ENCODE data around the gene KCNJ4.
"Not testable (repeated sequence)": the region's sequence is repeated elsewhere in the genome, so short reads cannot be mapped to it uniquely, and the experiment has no call there.

Gene KCNJ4

DNA sequence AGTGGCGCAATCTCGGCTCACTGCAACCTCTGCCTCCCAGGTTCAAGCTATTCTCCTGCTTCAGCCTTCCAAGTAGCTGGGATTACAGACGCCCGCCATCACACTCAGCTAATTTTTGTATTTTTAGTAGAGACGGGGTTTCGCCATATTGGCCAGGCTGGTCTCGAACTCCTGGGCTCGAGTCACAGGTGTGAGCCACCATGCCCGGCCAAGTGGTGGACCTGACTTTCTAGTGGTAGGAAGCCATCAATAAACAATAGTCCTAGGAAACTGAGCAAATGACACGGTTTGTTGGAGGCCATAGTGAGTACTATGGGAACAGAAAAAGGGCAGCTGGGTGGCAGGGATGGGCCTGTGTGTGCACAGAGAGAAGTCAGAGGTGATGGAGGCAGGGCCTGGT, 15.2 kb upstream of the KCNJ4 start:
- DNase-seq = not testable (repeated sequence)

DNA sequence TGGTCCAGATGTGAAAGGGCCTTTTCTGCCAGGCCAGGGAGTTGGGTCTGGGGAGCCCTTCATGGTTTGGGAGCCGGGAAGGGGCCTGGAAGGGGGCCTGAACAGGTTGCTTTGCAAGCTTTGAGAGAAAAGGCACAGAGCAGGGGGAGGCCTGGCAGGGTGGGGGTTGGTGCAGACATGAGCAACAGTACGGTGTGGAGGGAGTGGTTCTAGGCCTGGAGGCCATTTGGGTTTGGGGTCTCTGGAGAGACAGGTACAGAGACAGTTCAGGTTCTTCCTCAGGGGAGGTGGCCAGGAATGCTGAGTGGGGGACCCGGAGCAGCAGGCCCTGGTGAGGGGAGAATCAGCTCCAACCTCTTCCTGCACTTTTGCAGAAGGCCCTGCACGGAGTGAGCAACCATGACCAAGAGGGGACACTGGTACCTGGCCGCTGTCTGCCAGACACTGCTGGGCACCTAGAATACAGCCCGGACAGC, 14.3 kb upstream of the KCNJ4 start:
- DNase-seq = no peak

DNA sequence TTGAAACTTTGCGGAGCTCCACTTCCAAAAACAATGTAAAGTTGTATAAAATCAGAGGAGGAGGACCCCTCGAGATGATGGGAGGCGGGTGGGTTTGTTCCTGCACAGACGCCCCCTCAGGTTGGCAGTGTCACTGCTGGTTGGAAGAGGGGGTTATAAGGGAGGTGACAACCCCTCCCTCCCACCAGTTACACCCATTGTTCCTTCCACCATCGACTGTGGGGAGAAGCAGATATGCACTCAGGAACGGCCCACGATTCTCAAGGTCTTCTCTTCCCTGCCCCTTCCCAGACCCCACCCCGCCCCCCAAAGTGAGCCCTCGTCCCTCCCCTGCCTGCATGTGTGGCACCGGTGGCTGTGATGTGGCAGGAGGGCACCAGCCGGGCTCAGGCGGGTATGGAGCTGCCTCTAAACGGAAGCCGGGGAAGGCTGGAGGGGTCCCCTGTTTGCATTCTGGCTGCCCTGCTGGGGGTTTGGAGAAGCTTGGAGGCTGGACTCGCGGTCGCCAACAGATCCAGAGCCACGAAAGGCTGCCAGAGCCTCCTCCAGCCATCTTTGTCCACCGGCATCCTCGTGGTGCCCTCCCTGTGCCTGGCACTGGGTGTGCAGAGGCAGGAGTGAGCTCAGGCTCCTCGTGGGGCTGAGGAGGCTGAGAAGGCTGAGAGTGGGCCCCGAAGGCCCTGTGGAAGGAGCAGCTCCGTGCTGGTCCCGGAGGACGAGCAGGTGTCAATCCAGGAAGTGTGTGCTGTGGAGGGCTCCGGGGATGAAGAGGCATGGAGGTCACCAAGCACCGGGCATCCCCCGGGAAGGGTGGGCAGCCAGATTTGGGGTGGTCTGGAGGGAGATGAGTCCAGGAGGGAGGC, 13.7 kb upstream of the KCNJ4 start:
- no peak for DNase-seq

DNA sequence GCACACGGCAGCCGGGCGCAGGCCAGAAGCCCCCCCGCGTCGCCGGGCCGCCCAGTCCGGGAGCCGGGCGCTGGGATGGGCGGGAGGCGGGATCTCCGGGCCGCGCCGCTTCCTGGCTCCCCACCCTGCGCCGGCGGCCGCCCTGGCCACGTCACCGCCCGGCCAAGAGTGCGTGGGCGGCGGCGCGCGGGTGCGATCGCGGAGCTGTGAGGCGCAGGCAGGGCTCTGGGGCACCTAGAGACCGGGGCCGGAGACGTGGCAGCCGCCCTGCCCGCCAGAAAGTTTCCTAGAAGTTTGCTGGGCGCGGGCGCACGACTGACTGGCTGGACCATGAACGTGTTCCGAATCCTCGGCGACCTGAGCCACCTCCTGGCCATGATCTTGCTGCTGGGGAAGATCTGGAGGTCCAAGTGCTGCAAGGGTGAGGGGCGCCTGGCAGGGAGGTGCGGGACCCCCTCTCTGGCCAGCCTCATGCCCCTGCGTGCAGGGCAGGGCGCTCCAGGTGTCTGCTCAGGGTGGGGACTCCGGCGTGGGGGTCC, 13.0 kb upstream of the KCNJ4 start, which contains the start of gene KDELR3:
KDELR3 (plus strand) TSS at position 193 of the 539 bp plus-strand sequence; CDS start at position 331, 138 bp downstream.
- DNase-seq = peak; percentile 27

DNA sequence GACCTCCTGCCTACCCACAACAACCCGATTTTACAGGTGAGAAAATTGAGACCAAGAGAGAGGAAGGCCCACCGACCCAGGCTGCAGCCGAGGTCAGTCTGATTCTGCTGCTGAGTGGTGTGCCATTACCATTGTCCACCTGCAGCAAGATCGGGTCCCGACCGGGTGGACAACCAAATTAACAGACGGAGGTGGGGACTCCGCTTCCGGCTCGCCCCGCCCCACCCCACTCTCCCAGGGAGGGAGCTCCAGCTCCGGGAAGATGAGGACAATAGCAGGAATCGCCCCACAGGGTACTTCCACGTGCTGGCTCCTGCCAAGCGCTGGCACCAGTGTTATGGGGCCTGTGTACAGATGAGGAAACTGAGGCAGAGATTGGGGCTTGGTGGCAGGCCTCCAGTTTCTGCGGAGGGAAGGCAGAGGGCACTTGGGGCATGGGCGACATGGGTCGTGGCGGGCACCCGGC, 12.5 kb upstream of the KCNJ4 start:
- no peak for DNase-seq

DNA sequence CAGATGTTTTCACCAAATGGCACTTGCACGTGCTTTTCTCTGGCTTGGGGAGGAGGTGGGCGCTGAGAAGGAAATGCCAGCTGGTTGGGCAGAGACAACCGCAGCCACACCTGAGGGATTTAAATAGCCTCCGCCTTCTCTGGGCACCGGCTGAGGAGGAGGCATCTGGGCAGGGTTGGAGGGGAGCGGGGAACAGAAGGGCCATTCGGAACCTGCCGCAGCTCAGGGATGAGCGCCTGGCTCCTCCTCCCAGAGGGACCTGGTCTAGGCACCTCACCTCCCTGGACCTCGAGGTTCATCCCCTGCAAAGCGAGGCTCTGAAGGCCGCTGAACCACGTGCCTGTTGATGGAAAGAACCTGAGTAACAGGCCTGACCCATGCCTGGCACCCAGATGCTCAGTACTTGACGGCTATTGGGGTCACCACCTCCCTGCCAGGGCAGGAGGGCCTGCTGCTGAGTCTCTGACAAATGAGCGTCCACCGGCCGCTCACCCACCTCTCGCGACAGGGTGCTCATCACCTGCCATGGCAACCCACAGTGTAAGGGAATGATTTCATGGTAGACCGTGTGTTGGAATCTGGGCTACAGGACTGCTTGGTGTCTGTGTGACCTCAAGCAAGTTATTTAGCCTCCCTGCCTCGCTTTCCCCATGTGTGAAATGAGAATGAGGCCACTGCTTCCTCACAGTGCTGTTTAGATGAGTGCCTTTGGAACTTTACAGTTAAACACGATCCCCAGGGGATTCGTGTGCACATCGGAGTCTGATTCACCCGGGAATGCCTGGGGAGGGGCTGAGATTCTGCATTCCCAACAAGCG, 10.9 kb upstream of the KCNJ4 start:
- DNase-seq = no peak

DNA sequence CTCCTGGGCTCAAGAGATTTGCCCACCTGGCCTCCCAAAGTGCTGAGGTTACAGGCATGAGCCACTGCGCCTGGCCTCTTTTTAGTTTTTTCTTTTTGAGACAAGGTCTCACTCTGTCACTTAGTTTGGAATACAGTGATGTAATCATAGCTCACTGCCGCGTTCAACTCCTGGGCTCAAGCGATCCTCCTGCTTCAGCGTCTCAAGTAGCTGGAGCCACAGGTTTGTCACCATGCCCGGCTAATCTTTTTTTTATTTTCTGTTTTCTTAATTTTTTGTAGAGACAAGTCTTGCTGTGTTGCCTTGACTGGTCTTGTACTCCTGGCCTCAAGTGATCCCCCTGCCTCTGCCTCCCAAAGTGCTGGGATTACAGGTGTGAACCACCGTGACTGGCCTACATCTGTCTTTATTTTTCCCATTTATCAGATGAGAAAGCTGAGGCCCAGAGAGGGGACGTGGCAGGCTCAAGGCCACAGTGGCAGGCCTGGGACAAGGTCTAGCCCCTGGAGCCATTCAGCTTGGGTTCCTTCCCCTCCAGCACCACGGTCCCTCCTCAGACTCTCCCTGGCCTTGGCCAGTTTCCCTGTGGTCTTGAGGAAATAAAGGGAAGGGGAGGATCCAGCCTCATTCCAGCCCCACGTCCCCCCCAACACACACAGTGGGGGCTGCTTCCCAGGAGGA, 10.1 kb upstream of the KCNJ4 start:
- DNase-seq = no peak

DNA sequence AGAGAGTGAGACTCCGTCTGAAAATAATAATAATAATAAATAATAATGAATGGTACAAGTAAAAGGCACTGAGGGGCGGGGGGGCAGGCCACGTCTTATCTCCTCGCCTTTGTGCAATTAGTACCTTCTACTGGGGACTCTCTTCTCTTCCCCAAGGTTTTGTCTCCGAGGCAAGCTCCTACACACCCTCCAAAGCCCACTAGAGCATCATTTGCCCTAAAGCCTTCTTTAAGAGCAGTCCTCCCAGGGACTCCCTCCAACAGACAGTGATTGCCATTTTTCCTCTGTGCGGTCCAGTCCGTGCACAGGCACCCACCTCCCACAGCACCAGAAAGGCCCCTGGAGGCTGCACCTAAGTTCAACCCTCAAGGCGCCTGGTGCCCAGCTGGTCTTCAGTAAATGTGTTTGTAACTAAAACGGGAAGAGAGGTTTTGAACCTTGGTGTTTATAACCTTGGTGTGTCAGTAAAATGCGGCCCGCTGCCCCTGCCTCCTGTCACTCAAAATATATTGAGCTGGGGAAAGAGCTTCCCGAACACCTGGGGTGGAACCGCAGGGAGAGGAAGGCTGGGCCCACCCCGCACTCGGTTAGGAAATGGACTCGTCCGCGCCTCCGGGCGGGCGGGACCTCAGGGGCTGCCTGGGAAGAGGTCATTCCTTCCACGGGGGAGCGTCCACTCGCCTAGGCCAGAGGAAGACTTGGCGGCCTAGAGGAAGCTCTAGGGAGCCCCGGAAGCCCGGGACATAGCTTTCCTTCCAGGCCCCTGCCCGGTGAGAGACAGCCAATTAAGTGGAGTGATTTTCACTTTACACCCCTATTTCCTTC, 8.2 kb upstream of the KCNJ4 start:
- DNase-seq = no peak

DNA sequence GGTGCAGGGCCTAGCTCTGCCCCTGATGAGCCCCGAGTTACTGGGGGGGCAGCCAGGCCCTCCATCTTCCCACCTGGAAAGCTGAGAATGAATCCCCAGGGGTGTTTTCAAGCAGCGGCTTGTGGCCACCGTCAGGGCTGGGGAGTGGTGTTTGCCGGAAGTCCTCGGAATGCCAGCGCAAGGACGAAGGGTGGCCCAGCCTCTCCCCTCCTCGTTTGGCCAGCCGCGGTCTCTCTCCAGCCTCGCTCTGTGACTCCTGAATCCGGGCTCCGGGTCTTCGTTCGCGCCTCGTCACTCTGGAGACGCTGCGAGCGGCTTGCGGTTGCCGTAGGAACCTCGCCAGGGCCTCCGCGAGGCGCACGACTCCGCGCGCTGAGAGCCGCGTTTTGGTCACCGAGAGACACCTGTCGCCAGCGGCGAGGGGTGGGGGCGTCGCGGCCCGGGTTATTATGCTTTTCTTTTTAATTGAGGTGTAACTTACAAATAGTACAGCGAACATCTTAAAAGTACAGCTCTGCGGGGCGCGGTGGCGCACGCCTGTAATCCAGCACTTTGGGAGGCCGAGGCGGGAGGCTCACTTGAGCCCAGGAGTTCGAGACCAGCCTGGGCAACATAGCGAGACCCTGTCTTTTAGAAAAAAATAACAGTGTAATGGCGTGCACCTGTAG, 6.5 kb upstream of the KCNJ4 start:
- peak; percentile 17 for DNase-seq

DNA sequence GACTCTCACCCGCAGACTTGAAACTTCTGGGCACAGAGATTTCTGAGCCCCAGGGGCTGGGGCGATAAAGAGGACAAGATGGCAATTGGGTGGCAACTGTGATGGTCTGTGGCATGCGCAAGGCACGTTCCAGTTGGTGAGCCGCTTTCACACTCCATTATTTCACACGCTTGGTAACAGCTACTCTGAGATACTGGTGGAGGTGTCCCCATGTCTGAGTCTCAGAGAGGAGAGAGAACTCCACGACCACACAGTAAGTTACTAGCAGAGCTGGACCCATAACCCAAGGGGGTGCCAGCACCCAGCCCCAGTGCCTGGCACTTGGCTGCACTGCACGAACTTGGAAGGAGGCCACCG, 6.0 kb upstream of the KCNJ4 start:
- DNase-seq = no peak

DNA sequence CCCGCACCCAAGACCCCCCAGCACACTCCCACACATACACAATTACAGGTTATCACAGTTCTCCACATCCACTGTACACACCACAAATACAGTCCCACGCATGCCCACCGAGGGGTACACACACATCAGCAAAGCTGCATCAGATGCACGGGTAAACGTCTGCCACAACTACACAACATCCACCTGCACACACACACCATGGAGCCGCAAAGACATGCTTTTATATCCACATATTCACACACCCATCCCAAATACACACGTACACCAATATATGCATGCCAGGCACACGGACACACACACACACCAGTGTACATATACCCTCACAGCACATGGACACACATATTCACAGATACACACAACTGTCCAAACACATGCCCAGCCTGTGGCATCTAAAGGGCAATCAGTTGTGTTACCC, 5.4 kb upstream of the KCNJ4 start:
- no peak for DNase-seq

DNA sequence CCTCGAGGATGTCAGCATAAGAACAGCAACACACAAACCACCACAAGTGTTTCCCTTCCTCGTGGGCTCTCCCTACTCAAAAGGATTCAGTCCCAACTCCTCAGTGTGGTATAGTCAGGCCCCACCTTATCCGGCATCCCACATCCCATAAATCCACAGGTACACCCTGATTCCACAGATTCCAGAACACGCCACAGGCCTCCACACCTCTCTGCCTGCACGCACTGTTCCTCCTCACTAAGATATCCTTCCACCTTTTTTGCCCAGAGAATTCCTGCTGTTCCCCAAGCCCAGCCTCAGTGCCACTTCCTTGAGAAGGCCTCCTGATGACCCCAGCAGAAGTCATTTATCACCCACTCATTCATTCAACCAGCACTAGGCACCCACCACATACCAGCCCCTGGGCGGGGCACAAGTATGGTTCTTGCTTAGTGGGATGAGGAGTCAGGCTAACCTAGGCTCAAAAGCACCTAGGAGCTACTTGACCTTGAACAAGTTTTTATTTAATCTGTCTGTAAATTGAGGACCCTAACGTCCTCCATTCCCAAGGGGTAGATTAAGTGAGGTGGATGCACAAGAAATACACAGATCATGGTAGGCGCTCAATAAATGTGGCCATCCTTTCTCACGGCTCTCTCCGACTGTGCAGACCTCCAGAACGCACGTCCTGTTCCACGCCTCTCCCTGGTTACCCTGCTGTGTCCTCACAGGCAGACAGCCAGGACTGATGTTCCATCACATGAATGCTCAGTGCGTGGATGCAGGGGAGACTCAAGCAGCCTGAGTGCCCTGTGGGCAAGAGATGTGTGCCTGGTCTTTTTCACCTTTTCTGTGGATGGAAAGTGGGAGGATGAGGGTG, 2.1 kb upstream of the KCNJ4 start:
- no peak for DNase-seq

DNA sequence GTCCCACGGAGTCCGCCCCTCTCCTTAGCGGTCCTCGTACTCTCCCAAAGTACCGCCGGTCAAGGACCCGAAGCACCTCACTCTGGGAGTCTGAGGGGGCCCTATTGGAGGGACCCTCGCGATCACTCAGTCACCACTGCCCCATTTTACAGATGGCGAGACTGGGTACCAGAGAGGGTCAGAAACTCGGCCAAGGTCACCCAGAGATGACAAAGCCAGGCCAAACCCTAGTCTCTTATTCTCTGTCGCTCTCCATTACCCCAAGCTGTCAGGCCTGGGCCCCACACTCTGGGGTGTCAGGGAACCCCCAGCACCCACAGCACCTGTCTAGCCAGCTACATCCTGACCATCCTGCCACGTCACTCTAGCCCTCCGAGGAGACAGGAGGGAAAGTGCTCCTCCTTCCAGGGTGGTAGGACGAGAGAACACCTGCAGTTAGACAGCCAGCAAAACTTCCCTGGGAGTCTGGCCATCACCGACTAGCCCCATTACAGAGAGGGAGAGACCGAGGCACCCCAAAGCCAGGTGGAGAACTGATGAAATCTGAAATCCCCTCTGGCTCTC, 1.4 kb upstream of the KCNJ4 start:
- no peak for DNase-seq

DNA sequence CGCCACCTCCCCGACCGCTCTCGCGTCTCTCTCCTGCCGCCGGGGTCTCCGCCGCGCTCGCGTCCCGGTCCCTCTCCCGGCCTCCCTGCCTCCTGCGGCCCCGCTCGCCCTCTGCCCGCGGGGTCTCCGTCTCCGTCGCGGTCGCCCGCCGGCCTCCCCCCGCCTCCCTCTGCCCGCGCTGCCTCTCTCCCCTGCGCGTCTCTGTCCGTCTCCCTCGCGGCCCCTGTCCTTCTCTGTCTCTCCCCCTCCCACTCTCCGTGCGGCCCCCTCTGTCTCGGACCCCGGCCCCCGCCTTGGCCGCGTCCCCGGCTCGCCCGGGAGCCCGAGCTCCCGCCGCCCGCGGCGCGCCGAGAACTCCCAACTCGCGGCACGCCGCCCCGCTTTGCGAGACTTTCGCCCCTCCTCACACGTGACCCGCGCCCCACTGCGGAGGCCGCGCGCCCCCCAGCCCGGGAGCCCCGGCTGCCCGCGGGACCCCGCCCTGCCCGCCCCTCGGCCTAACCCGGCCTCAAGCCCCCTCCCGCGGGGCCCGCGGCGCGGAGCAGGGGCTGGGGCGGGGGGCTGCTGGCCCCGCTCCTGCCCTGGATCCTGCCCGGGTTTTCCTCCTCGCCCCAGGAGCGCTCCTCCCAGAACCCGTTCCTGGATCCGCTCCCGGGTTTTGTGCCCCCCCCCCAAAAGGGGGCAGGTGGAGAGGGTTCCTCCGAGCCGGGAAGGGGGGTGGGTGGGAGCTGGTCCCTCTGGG, 702 bp upstream of the KCNJ4 start:
- no peak for DNase-seq

DNA sequence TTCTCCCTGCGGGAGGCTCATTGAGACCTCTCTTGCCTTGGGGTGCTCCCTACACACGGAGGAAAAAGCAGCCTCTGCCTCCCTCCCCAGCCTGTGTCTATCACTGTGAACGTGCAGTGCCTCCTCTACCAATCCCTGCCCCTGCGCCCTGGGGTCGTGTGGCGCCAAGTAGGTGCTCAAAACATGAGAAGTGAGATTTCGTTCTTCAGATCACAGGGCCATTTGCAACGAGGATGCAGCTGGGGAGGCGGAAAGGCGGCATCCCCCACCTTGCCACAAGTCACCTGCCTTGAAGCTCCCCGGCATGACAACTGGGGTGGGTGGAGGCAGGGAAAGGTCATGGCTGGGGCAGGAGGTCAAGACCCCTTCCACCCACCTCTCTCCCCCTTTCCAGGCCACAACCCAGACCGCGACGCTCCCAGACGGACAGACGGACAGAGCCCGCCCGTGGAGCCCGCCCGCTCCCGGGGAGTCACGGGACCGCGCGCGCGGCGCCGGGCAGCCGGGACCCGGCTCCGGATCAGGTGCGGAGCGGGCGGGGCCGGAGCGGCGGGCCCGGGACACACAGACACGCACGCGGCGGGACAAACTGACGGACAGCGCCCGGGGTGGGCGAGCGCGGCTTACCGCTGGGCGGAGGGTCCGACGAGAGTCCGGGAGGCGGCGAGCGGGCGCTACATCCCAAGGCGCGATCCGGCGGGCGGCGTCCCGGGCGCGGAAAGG, 485 bp downstream of the KCNJ4 start:
- DNase-seq = no peak

DNA sequence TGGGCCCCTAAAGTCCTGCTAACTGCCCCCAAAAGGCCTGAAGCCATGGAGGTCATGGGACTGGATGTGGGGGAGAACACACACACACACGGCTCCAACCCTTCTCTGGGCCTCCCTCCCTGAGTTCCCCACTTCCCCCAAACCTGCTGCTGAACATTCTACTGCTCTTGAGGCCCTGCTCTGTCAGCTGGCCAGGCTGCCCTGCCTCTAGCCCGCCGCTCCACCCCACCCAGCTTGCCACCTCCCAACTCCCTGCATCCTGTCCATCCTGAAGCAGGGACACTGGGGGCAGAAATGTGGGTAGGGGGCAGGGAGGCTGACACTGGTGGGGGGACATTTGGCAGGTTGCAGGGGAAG, 1.0 kb downstream of the KCNJ4 start:
- no peak for DNase-seq

DNA sequence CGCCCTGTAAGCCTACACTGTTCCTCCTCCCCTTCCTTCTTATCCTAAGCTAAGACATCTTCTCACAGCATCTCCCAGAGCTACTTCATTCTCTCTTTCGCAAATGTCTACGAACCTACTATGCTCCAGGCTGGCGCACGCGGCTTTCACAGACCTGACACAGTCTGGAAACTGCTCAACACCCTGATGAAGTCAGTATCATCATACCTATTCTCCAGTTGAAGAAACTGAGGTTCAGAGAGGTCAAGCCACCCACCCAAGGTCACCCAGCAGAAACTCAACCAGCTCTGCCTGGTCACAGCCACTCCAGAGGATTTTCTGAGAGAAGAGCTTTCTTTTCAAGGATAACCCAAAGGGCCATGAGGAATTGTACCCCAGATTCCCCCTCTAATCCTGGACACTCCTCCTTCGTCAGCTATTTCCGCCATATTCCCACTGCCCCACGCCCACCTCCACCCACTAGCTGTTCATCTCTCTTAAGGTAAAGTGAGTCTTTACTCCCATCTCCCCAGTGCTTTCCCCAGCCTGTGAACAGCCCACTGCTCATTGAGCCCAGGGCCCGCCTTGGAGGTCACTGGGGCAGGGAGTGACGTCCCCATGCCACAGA, 1.8 kb downstream of the KCNJ4 start:
- no peak for DNase-seq

DNA sequence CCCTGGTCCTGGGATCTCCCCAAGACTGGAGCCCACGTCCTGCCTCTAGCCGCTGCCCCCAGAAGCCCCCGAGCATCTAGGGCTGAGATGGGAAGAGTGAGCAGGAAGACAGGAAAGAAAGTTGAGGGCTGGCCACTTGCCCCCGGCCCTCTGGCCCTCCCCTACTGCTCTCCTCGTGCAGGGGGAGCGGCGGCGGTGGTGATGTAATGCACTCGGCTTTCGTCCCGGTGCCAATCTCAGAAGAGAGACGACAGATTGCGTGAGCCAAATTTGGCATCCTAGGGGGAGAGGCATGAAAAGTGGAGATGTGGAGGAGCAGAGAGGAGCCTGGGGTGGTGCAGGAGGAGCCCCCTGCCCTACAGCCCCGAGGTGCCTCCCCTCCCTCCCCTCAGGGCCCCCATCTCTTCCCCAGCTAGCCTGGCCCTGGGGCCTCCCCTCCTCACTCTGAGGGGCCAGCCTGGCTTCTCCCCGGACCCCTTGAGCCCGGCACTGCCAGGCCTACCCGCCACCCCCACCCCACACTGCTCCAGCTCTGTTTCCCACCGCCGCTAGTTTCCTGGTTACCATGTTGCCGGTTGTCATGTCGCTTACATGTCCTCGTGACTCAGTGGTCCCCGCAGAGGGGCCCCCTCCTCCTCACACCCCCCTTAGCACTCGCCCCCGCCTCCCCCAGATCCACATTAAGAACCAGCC, 2.5 kb downstream of the KCNJ4 start:
- DNase-seq = no peak

Data from activated T-cell treated with anti-CD3 and anti-CD28 coated beads for 4 hours (primary cell).